ENCODE measurements around the gene SPTY2D1.

DNA sequence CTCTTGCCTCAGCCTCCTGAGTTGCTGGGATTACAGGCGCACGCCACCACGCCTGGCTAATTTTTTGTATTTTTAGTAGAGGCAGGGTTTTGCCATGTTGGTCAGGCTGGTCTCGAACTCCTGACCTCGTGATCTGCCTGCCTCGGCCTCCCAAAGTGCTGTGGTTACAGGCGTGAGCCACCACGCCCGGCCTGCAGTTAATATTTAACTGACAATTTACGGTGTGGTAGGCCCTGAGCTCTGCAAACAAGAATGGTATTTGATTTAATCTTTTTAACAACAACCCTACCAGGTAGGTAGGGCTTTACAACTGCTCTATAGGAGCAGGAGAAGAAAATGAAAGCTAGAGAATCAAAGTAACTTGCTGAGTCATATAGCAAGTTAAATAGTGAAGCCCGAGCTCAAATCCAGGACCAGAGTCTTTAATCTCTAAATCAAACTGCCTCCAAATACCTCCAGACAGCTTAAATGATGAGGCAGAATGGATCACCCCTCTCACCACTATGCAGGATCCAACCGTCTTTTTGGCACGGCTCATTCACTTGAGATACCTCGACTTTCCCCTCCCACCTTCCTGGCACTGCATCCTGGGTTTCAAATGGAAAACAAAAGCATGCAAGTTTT is 55.1 kb downstream of the SPTY2D1 start:
- TF ChIP-seq EZH2 (IDR thresholded peaks at IDR 0.05; ENCODE audit: insufficient read depth, poor library complexity, severe bottlenecking) (no peak), EZH2phosphoT487 (IDR thresholded peaks at IDR 0.05; ENCODE audit: insufficient read depth, low read depth) (no peak)

All from GM23248 (cell line).